B cell (primary cell): ENCODE results near the gene OR1E2. TPM values are rescaled to one million over a fixed set of nuclear protein-coding genes. Genes with fewer than 3 reads are reported as not detected.
"Not testable (repeated sequence)": the region's sequence is repeated elsewhere in the genome, so short reads cannot be mapped to it uniquely, and the experiment has no call there.

Experiments used
- ATAC-seq: fragments of 200-7000 bp; cut with Tn5 transposase; one replicate; pipeline ENCODE4 v1.10.0; 2021; ENCODE audit warnings: low read depth, mild to moderate bottlenecking, moderate number of reproducible peaks, moderate library complexity
- CTCF ChIA-PET: fragments of 350-600 bp; sonication (Branson Sonifier 250); formaldehyde crosslinking; loops from one replicate; lab custom pipeline; 2021; ENCODE audit warnings: antibody characterized with exemption, inconsistent platforms; lab: Charles Lee
- POLR2A ChIA-PET: fragments of 350-600 bp; sonication (Branson Sonifier 250); formaldehyde crosslinking; loops from one replicate; lab custom pipeline; 2021; ENCODE audit warnings: antibody characterized with exemption; lab: Charles Lee
- DNase-seq: peaks from one replicate; pipeline ENCODE4 v3.0.0; 2013
- H2AFZ ChIP-seq: 2 replicates; pipeline ENCODE4 v1.6.1; 2012; ENCODE audit warnings: mild to moderate bottlenecking, low read depth, low read length; ENCODE audit not compliant: insufficient read depth, poor library complexity, severe bottlenecking
- H3K27ac ChIP-seq, 2 donors: 1 replicate in 1 of 2; 2 replicates in 1 of 2; pipeline ENCODE4 v1.5.1; 2012 to 2013; ENCODE audit warnings: low read length in 2 of 2, mild to moderate bottlenecking in 2 of 2, moderate library complexity in 1 of 2
- H3K27me3 ChIP-seq, 4 experiments: fragments of 200-600 bp in 1 of 4; sonication (generic) in 1 of 4; replicated peaks in 1 of 4; 1 replicate in 2 of 4; 2 replicates in 2 of 4; pipeline versions ENCODE4 v1.6.1 to v1.7.0; 2013 to 2016; ENCODE audit warnings: low read length in 3 of 4, mild to moderate bottlenecking in 2 of 4, mixed read lengths in 1 of 4, moderate library complexity in 1 of 4; ENCODE audit not compliant: insufficient read depth in 4 of 4, control insufficient read depth in 3 of 4; ENCODE audit errors: control extremely low read depth in 1 of 4
- H3K36me3 ChIP-seq, 2 experiments: replicated peaks in 1 of 2; 1 replicate in 1 of 2; 2 replicates in 1 of 2; pipeline versions ENCODE4 v1.6.1 to v1.7.1; 2013; ENCODE audit warnings: low read length in 1 of 2; ENCODE audit not compliant: insufficient read depth in 2 of 2, control insufficient read depth in 1 of 2; ENCODE audit errors: control extremely low read depth in 1 of 2, extremely low read depth in 1 of 2
- H3K4me1 ChIP-seq, 2 donors: fragments of 200-600 bp in 1 of 2; sonication (generic) in 1 of 2; 1 replicate in 1 of 2; 2 replicates in 1 of 2; pipeline versions ENCODE4 v1.5.1 to v1.6.1; 2013 to 2017; ENCODE audit warnings: low read length in 2 of 2; ENCODE audit not compliant: control insufficient read depth in 2 of 2, insufficient read depth in 2 of 2
- H3K4me2 ChIP-seq: replicated peaks from 2 replicates; pipeline ENCODE3; 2012; ENCODE audit warnings: mild to moderate bottlenecking, low read depth, low read length; ENCODE audit not compliant: poor library complexity, severe bottlenecking
- H3K4me3 ChIP-seq, 5 experiments: fragments of 200-600 bp in 1 of 5; sonication (generic) in 1 of 5; 1 replicate in 3 of 5; 2 replicates in 2 of 5; pipeline versions ENCODE4 v1.5.1 to v1.7.0; 2011 to 2016; ENCODE audit warnings: low read length in 4 of 5, mild to moderate bottlenecking in 4 of 5, low read depth in 2 of 5, control low read depth in 1 of 5, moderate library complexity in 1 of 5; ENCODE audit not compliant: insufficient read depth in 1 of 5; ENCODE audit errors: control extremely low read depth in 1 of 5, extremely low read depth in 1 of 5
- H3K79me2 ChIP-seq: fragments of 200-600 bp; sonication (generic); one replicate; pipeline ENCODE4 v1.6.0; 2016; ENCODE audit warnings: low read length; ENCODE audit not compliant: control insufficient read depth, insufficient read depth
- H3K9ac ChIP-seq: fragments of 200-600 bp; sonication (generic); 2 replicates; pipeline ENCODE4 v1.6.1; 2017; ENCODE audit warnings: mild to moderate bottlenecking, low read length, moderate library complexity
- H3K9me3 ChIP-seq, 3 donors: one replicate each; pipeline versions ENCODE4 v1.6.1 to v1.7.1; 2013; ENCODE audit warnings: low read length in 2 of 3; ENCODE audit not compliant: control insufficient read depth in 2 of 3, insufficient read depth in 1 of 3; ENCODE audit errors: control extremely low read depth in 1 of 3
- H4K20me1 ChIP-seq: 2 replicates; pipeline ENCODE4 v1.6.0; 2012; ENCODE audit warnings: mild to moderate bottlenecking, low read length; ENCODE audit not compliant: insufficient read depth, control insufficient read depth, poor library complexity, severe bottlenecking
- H3K27ac Mint-ChIP-seq: one replicate; pipeline ENCODE4 v1.8.0; 2021; ENCODE audit warnings: mixed read lengths
- H3K27me3 Mint-ChIP-seq: one replicate; pipeline ENCODE4 v1.8.0; 2021; ENCODE audit warnings: mixed read lengths
- H3K4me1 Mint-ChIP-seq: one replicate; pipeline ENCODE4 v1.8.0; 2021; ENCODE audit warnings: mixed read lengths
- H3K4me3 Mint-ChIP-seq: one replicate; pipeline ENCODE4 v1.8.0; 2021; ENCODE audit warnings: mixed read lengths
- H3K9me3 Mint-ChIP-seq: one replicate; pipeline ENCODE4 v1.8.0; 2022; ENCODE audit warnings: mixed read lengths; ENCODE audit not compliant: insufficient read depth
- EZH2 ChIP-seq: IDR thresholded peaks from 2 replicates; pipeline ENCODE4 v1.6.1; 2012; ENCODE audit warnings: borderline replicate concordance, low read depth, mild to moderate bottlenecking, moderate library complexity, low read length; ENCODE audit not compliant: insufficient read depth, poor library complexity, severe bottlenecking
- WGBS: methylation state at CpG from one replicate; pipeline ENCODE4 v1.1.5; 2013; ENCODE audit warnings: missing lambda C conversion rate; ENCODE audit not compliant: insufficient coverage; 5-methylcytosine and 5-hydroxymethylcytosine counted together
- intact Hi-C: fragments of 100-400 bp; cut with micrococcal nuclease; formaldehyde crosslinking; loops from one replicate; pipeline ENCODE4 v1.10.0; 2022
- polyA plus RNA-seq: library from polyadenylated mRNA; depleted of rRNA; stranded (reverse); fragments of >200 nt; gene quantifications from 2 replicates; pipeline ENCODE4 v1.2.3, GENCODE V29; 2012
- total RNA-seq, 2 donors: library from RNA; stranded (reverse); fragments of 120-200 nt in 1 of 2; gene quantifications; 1 replicate in 1 of 2; 2 replicates in 1 of 2; pipeline versions ENCODE4 v1.2.3 to v1.2.4, GENCODE V29; 2013 to 2022
- TF ChIP-seq, protein P1 (sequence below): fragments of 200-600 bp; IDR thresholded peaks from one replicate; pipeline ENCODE4 v1.8.0; 2022; ENCODE audit warnings: antibody characterized with exemption, mild to moderate bottlenecking

The OR1E2 gene
- total and polyA plus RNA-seq, 2 donors (not counting 1 experiment from before 2014, with no cell fraction given): not detected

DNA sequence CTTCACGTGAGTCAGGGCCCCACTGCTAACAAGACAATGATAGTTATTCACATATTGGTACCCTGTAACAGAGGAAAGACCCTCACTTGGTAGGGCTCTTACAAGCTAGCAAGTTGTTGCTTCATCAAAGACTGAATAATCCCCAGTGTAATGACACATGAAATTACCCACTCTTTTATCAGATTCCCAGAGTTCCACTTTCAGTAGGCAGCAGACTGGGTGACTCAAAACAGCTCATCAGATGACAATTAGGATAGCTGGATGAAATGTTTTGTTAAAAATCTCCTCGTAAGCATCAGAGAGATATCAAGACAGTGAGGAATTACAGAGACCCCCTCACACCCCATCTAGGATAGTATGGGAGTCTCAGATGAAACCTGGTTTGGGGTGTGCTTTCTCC lies 6.8 kb upstream of the OR1E2 start:
- DNase-seq (no peak), ATAC-seq (no peak)
- intact Hi-C loops: no loop called here
- Histone ChIP-seq H3K9me3 (no peaks in the 10 kb centered on the region), H3K36me3 (no peaks in the 10 kb centered on the region), H3K9ac (no peak overlapping the region), H3K4me1 (no peaks in the 10 kb centered on the region), H3K4me3 (no peak overlapping the region), H3K27ac (no peak overlapping the region), H3K4me2 (no peak overlapping the region), H3K27me3 (peaks cover 0 to 19% (median 7%) of the 10 kb centered on the region in 4 experiments), H3K79me2 (no peaks in the 10 kb centered on the region), H2AFZ (no peak overlapping the region), H4K20me1 (no peaks in the 10 kb centered on the region)
- 100% methylated on average over 1 of the region's 2 CpGs for WGBS
- no peaks in the 10 kb centered on the region for H3K9me3 Mint-ChIP-seq
- H3K27me3 Mint-ChIP-seq: peaks cover 33% of the 10 kb centered on the region
- POLR2A ChIA-PET: no interaction called here
- H3K27ac Mint-ChIP-seq: no peak overlapping the region
- TF ChIP-seq, protein P1, sequence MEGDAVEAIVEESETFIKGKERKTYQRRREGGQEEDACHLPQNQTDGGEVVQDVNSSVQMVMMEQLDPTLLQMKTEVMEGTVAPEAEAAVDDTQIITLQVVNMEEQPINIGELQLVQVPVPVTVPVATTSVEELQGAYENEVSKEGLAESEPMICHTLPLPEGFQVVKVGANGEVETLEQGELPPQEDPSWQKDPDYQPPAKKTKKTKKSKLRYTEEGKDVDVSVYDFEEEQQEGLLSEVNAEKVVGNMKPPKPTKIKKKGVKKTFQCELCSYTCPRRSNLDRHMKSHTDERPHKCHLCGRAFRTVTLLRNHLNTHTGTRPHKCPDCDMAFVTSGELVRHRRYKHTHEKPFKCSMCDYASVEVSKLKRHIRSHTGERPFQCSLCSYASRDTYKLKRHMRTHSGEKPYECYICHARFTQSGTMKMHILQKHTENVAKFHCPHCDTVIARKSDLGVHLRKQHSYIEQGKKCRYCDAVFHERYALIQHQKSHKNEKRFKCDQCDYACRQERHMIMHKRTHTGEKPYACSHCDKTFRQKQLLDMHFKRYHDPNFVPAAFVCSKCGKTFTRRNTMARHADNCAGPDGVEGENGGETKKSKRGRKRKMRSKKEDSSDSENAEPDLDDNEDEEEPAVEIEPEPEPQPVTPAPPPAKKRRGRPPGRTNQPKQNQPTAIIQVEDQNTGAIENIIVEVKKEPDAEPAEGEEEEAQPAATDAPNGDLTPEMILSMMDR: no peak
- no peak for TF ChIP-seq EZH2
- CTCF ChIA-PET: no interaction called here
- H3K4me1 Mint-ChIP-seq: no peaks in the 10 kb centered on the region
- H3K4me3 Mint-ChIP-seq: no peak overlapping the region

DNA sequence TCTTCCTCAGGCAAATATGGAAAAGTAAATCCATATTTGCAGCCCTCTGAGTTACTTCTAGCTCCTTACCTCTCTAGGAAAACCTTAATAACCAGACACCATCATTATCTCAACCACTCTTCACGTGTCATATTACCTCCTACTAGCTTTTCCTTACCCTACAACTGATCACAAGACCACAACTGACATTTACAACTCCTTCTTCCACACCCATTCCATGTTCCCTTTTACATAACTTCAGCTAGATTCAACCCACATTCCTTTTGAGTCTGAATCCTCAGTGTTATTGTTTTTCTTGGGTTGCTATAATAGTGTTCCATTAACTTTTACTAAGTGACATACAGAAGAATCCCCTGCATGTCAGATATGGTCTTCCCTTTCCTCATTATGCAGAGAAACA lies 4.7 kb upstream of the OR1E2 start:
- Histone ChIP-seq H3K27me3 (peaks cover 0 to 14% (median 4%) of the 10 kb centered on the region in 4 experiments), H3K4me2 (no peak overlapping the region), H3K4me3 (no peak overlapping the region), H3K36me3 (no peaks in the 10 kb centered on the region), H3K9me3 (no peaks in the 10 kb centered on the region), H3K27ac (no peak overlapping the region), H3K4me1 (no peaks in the 10 kb centered on the region), H4K20me1 (no peaks in the 10 kb centered on the region), H3K79me2 (no peaks in the 10 kb centered on the region), H3K9ac (no peak overlapping the region), H2AFZ (no peak overlapping the region)
- H3K27ac Mint-ChIP-seq: no peak overlapping the region
- H3K4me1 Mint-ChIP-seq: no peaks in the 10 kb centered on the region
- WGBS: 45% methylated on average over 1 of the region's 1 CpG
- ATAC-seq (no peak), DNase-seq (no peak)
- H3K27me3 Mint-ChIP-seq: peaks cover 35% of the 10 kb centered on the region
- intact Hi-C loops: no loop called here
- ChIA-PET CTCF (no interaction called here), POLR2A (no interaction called here)
- no peak for TF ChIP-seq EZH2
- TF ChIP-seq, protein P1: no peak
- H3K9me3 Mint-ChIP-seq: no peaks in the 10 kb centered on the region
- no peak overlapping the region for H3K4me3 Mint-ChIP-seq

- H3K4me2 ChIP-seq, H4K20me1 ChIP-seq, ATAC-seq, POLR2A ChIA-PET, H3K4me3 ChIP-seq, H3K4me3 Mint-ChIP-seq, H2AFZ ChIP-seq, H3K4me1 ChIP-seq, H3K36me3 ChIP-seq, H3K27ac Mint-ChIP-seq, H3K9me3 Mint-ChIP-seq, intact Hi-C loops, H3K79me2 ChIP-seq, H3K4me1 Mint-ChIP-seq, H3K9ac ChIP-seq, CTCF ChIA-PET, H3K27me3 ChIP-seq, H3K9me3 ChIP-seq, H3K27ac ChIP-seq: not testable (repeated sequence)
- 9% methylated on average over 6 of the region's 7 CpGs for WGBS
- peaks cover 29% of the 10 kb centered on the region for H3K27me3 Mint-ChIP-seq
- DNase-seq: peak; percentile 7
Measured at GRCh38 chr17:3433215-3433614, 426 bp downstream of the OR1E2 start.
